Keratinocyte (primary cell): ENCODE data around the gene ZNF169.

Experiments used
- EZH2 ChIP-seq: IDR thresholded peaks from one replicate; pipeline ENCODE4 v1.6.1; 2012; ENCODE audit warnings: inconsistent platforms, mild to moderate bottlenecking, low read length, moderate library complexity
- TF ChIP-seq, protein P1 (sequence below), 3 experiments: IDR thresholded peaks in 1 of 3; conservative IDR thresholded peaks in 1 of 3; optimal IDR thresholded peaks in 1 of 3; 2 replicates in 2 of 3; 3 replicates in 1 of 3; pipeline versions ENCODE3 to v1.5.1; 2011; ENCODE audit warnings: low read length in 3 of 3, mild to moderate bottlenecking in 3 of 3, moderate library complexity in 2 of 3, control low read depth in 1 of 3, inconsistent platforms in 1 of 3; ENCODE audit not compliant: insufficient read depth in 2 of 3; ENCODE audit errors: extremely low read depth in 1 of 3

DNA sequence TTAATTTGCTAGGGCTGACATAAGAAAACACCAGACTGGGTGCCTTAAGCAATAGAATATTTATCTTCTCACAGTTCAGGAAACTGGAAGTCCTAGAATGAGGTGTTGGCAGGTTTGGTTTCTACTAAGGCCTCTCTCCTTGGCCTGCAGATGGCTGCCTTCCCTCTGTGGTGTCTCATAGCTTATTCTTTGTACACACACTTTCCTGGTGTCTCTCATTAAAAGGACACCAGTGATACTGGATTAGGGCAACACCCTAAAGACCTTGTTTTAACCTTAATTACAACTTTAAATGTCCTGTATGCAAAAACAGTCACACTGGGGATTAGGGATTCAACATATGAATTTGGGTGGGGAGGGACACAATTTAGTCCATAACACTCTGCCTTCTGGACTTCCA lies 44.2 kb downstream of the ZNF169 start:
- TF ChIP-seq, protein P1, sequence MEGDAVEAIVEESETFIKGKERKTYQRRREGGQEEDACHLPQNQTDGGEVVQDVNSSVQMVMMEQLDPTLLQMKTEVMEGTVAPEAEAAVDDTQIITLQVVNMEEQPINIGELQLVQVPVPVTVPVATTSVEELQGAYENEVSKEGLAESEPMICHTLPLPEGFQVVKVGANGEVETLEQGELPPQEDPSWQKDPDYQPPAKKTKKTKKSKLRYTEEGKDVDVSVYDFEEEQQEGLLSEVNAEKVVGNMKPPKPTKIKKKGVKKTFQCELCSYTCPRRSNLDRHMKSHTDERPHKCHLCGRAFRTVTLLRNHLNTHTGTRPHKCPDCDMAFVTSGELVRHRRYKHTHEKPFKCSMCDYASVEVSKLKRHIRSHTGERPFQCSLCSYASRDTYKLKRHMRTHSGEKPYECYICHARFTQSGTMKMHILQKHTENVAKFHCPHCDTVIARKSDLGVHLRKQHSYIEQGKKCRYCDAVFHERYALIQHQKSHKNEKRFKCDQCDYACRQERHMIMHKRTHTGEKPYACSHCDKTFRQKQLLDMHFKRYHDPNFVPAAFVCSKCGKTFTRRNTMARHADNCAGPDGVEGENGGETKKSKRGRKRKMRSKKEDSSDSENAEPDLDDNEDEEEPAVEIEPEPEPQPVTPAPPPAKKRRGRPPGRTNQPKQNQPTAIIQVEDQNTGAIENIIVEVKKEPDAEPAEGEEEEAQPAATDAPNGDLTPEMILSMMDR (optimal IDR thresholded peaks at IDR 0.05 in 1 of 3, IDR thresholded peaks at IDR 0.05 in 1 of 3, conservative IDR thresholded peaks at IDR 0.05 in 1 of 3; ENCODE audit: extremely low read depth in 1 of 3, insufficient read depth in 2 of 3, low read length in 3 of 3): no peak
- TF ChIP-seq EZH2: no peak
